HUES64 (cell line): ENCODE measurements around the gene NR4A2. TPM values are rescaled to one million over a fixed set of nuclear protein-coding genes. Genes with fewer than 3 reads are reported as not detected.

Source experiments
- H3K27ac ChIP-seq: 2 replicates; pipeline ENCODE4 v1.7.0; 2013; ENCODE audit warnings: low read depth, low read length, inconsistent platforms
- H3K27me3 ChIP-seq: 2 replicates; pipeline ENCODE4 v1.6.1; 2013; ENCODE audit warnings: mild to moderate bottlenecking, low read length; ENCODE audit not compliant: insufficient read depth
- H3K36me3 ChIP-seq: 2 replicates; pipeline ENCODE4 v1.6.1; 2013; ENCODE audit warnings: mild to moderate bottlenecking, low read length; ENCODE audit not compliant: insufficient read depth
- H3K4me1 ChIP-seq: 2 replicates; pipeline ENCODE4 v1.6.1; 2013; ENCODE audit warnings: mild to moderate bottlenecking, low read length, moderate library complexity; ENCODE audit not compliant: insufficient read depth
- H3K4me3 ChIP-seq: 2 replicates; pipeline ENCODE4 v1.5.1; 2013; ENCODE audit warnings: mild to moderate bottlenecking, low read length, moderate library complexity
- H3K9ac ChIP-seq: 2 replicates; pipeline ENCODE4 v1.6.1; 2013; ENCODE audit warnings: mild to moderate bottlenecking, low read depth, low read length
- H3K9me3 ChIP-seq: 2 replicates; pipeline ENCODE4 v1.6.1; 2013; ENCODE audit warnings: low read depth, low read length; ENCODE audit not compliant: insufficient read depth
- WGBS: fragments of 150-250, 120-280 bp; methylation state at CpG from one replicate; pipeline ENCODE4 v1.1.7; 2013; ENCODE audit warnings: missing lambda C conversion rate; 5-methylcytosine and 5-hydroxymethylcytosine counted together
- polyA plus RNA-seq, 2 experiments: library from polyadenylated mRNA; stranded (reverse); fragments of 50-300 nt; gene quantifications; one replicate each; pipeline ENCODE4 v1.2.3, GENCODE V29; 2013

The NR4A2 gene
- polyA plus RNA-seq (2013, experiment 1 of 2): 1.0 TPM
- 1.3 TPM for polyA plus RNA-seq (2013, experiment 2 of 2)

GRCh38 chr2:156332534-156333273 lies at the start of gene NR4A2:
Gene NR4A2, minus strand, starts transcription at chr2:156332721. Its CDS starts 2,535 bp downstream, at chr2:156330186.
- H3K9me3 ChIP-seq: no peaks in the 10 kb centered on the region
- H3K4me1 ChIP-seq: peaks cover 5% of the 10 kb centered on the region; the same call in 1 of the 2 replicates
- WGBS: under 1% methylated on average over 72 of the region's 72 CpGs
- H3K9ac ChIP-seq: peak within 1 kb of the TSS; percentile 70
- H3K4me3 ChIP-seq: peak within 1 kb of the TSS; percentile 90
- H3K36me3 ChIP-seq: no peaks in the 10 kb centered on the region
- peaks cover 63% of the 10 kb centered on the region for H3K27me3 ChIP-seq
- peak within 1 kb of the TSS; percentile 48; the same call in 1 of the 2 replicates for H3K27ac ChIP-seq

GRCh38 chr2:156380117-156380645 lies 47.7 kb upstream of the NR4A2 start:
- peaks cover 12% of the 10 kb centered on the region; the same call in 1 of the 2 replicates for H3K9me3 ChIP-seq
- H3K9ac ChIP-seq: no peak overlapping the region
- 98% methylated on average over 1 of the region's 1 CpG for WGBS
- H3K4me1 ChIP-seq: peaks cover 8% of the 10 kb centered on the region
- H3K27me3 ChIP-seq: no peaks in the 10 kb centered on the region
- no peaks in the 10 kb centered on the region for H3K36me3 ChIP-seq
- H3K27ac ChIP-seq: no peak overlapping the region
- H3K4me3 ChIP-seq: no peak overlapping the region

- no peak overlapping the region for H3K4me3 ChIP-seq
- no CpG with 5 or more reads among the region's 1 CpG for WGBS
- no peaks in the 10 kb centered on the region for H3K27me3 ChIP-seq
- H3K4me1 ChIP-seq: peaks cover 8% of the 10 kb centered on the region
- peaks cover 12% of the 10 kb centered on the region; the same call in 1 of the 2 replicates for H3K9me3 ChIP-seq
- H3K36me3 ChIP-seq: no peaks in the 10 kb centered on the region
- no peak overlapping the region for H3K27ac ChIP-seq
- no peak overlapping the region for H3K9ac ChIP-seq
Observed at GRCh38 chr2:156379714-156380113, 47.2 kb upstream of the NR4A2 start.

- Histone ChIP-seq H3K27me3 (no peaks in the 10 kb centered on the region), H3K27ac (no peak overlapping the region), H3K4me1 (peaks cover 8% of the 10 kb centered on the region), H3K9me3 (peaks cover 12% of the 10 kb centered on the region; the same call in 1 of the 2 replicates), H3K9ac (no peak overlapping the region), H3K36me3 (no peaks in the 10 kb centered on the region), H3K4me3 (no peak overlapping the region)
Observed at GRCh38 chr2:156379071-156379470, 46.5 kb upstream of the NR4A2 start.

- no peaks in the 10 kb centered on the region for H3K4me1 ChIP-seq
- H3K27me3 ChIP-seq: no peaks in the 10 kb centered on the region
- 96% methylated on average over 4 of the region's 4 CpGs for WGBS
- 0 out of 2 replicates have a peak, but pooled peaks cover 6% of the 10 kb centered on the region for H3K9me3 ChIP-seq
- no peak overlapping the region for H3K27ac ChIP-seq
- no peaks in the 10 kb centered on the region for H3K36me3 ChIP-seq
- H3K9ac ChIP-seq: no peak overlapping the region
- H3K4me3 ChIP-seq: no peak overlapping the region
Observed at GRCh38 chr2:156366753-156367152, 34.2 kb upstream of the NR4A2 start.

- no peak overlapping the region for H3K27ac ChIP-seq
- H3K4me3 ChIP-seq: no peak overlapping the region
- no peaks in the 10 kb centered on the region for H3K27me3 ChIP-seq
- 0 out of 2 replicates have a peak, but pooled peaks cover 6% of the 10 kb centered on the region for H3K9me3 ChIP-seq
- H3K36me3 ChIP-seq: no peaks in the 10 kb centered on the region
- H3K9ac ChIP-seq: no peak overlapping the region
- no peaks in the 10 kb centered on the region for H3K4me1 ChIP-seq
Observed at GRCh38 chr2:156363141-156363540, 30.6 kb upstream of the NR4A2 start.

- no peak overlapping the region for H3K27ac ChIP-seq
- no peak overlapping the region for H3K4me3 ChIP-seq
- no peaks in the 10 kb centered on the region for H3K36me3 ChIP-seq
- no peaks in the 10 kb centered on the region for H3K4me1 ChIP-seq
- no peak overlapping the region for H3K9ac ChIP-seq
- no peaks in the 10 kb centered on the region for H3K27me3 ChIP-seq
- no peaks in the 10 kb centered on the region for H3K9me3 ChIP-seq
- WGBS: 97% methylated on average over 1 of the region's 3 CpGs
Observed at GRCh38 chr2:156356014-156356754, 23.7 kb upstream of the NR4A2 start.

- H3K36me3 ChIP-seq: no peaks in the 10 kb centered on the region
- peaks cover 3% of the 10 kb centered on the region; the same call in 1 of the 2 replicates for H3K9me3 ChIP-seq
- no peaks in the 10 kb centered on the region for H3K27me3 ChIP-seq
- WGBS: 100% methylated on average over 1 of the region's 1 CpG
- no peak overlapping the region for H3K27ac ChIP-seq
- H3K9ac ChIP-seq: no peak overlapping the region
- H3K4me3 ChIP-seq: no peak overlapping the region
- 0 out of 2 replicates have a peak, but pooled peaks cover 2% of the 10 kb centered on the region for H3K4me1 ChIP-seq
Observed at GRCh38 chr2:156352911-156353310, 20.4 kb upstream of the NR4A2 start.

GRCh38 chr2:156350374-156351142 lies 18.0 kb upstream of the NR4A2 start:
- H3K9ac ChIP-seq: no peak overlapping the region
- H3K27me3 ChIP-seq: no peaks in the 10 kb centered on the region
- H3K36me3 ChIP-seq: no peaks in the 10 kb centered on the region
- H3K4me3 ChIP-seq: no peak overlapping the region
- H3K4me1 ChIP-seq: peaks cover 8% of the 10 kb centered on the region; the same call in 1 of the 2 replicates
- H3K9me3 ChIP-seq: peaks cover 3% of the 10 kb centered on the region; the same call in 1 of the 2 replicates
- 93% methylated on average over 7 of the region's 7 CpGs for WGBS
- no peak overlapping the region for H3K27ac ChIP-seq

GRCh38 chr2:156349605-156350004 lies 17.1 kb upstream of the NR4A2 start:
- Histone ChIP-seq H3K4me1 (peaks cover 8% of the 10 kb centered on the region; the same call in 1 of the 2 replicates), H3K4me3 (no peak overlapping the region), H3K36me3 (no peaks in the 10 kb centered on the region), H3K9ac (no peak overlapping the region), H3K27me3 (no peaks in the 10 kb centered on the region), H3K27ac (no peak overlapping the region), H3K9me3 (peaks cover 3% of the 10 kb centered on the region; the same call in 1 of the 2 replicates)
